ENCODE results near the gene ANXA5. TPM values are rescaled to one million over a fixed set of nuclear protein-coding genes. Genes with fewer than 3 reads are reported as not detected.

ANXA5 gene
- total and polyA plus RNA-seq, 2 experiments from 2014 or later, result 508 to 718 TPM

DNA sequence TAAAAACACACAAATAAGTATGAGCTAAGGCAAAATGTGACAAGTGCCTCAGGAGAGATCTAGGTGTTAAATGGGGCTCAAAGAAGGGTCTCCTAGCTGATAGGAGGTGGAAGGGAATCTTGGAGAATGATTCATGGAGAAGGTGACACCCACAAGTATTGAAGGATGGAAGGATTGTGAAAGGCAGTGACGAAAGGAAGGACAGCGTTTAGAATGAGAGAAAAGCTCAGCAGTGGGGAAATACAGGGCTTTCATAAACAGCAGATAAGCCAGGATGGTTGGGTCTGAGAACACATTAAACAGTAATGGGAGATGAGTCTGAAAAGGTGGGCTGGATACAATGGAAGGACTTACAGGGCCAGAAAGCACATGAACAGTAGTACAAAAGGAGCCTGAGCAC lies 11.5 kb downstream of the ANXA5 start:
- Histone ChIP-seq H2AFZ (no peak overlapping the region), H3K4me1 (ENCODE audit: insufficient read depth) (peaks cover 17% of the 10 kb centered on the region), H3K9me3 (ENCODE audit: low read depth) (no peaks in the 10 kb centered on the region), H3K9me2 (replicated peaks; ENCODE audit: insufficient read depth) (no peaks in the 10 kb centered on the region), H3K36me3 (replicated peaks; ENCODE audit: insufficient read depth, low read depth) (peaks cover 6% of the 10 kb centered on the region), H4K20me1 (ENCODE audit: insufficient read depth, poor library complexity, severe bottlenecking) (peaks cover 27% of the 10 kb centered on the region), H3K4me2 (no peak overlapping the region), H3K4me3 (no peak overlapping the region), H3K79me2 (peaks cover 75% of the 10 kb centered on the region), H3K27ac (no peak overlapping the region), H3K27me3 (no peaks in the 10 kb centered on the region)
- no peak for DNase-seq (ENCODE audit: low spot score)
- TF ChIP-seq EZH2 (IDR thresholded peaks at IDR 0.05; ENCODE audit: borderline replicate concordance), result no peak
- no peak for TF ChIP-seq EZH2phosphoT487 (IDR thresholded peaks at IDR 0.05; ENCODE audit: low read depth, severe bottlenecking, unreplicated experiment)
- TF ChIP-seq, protein P1, sequence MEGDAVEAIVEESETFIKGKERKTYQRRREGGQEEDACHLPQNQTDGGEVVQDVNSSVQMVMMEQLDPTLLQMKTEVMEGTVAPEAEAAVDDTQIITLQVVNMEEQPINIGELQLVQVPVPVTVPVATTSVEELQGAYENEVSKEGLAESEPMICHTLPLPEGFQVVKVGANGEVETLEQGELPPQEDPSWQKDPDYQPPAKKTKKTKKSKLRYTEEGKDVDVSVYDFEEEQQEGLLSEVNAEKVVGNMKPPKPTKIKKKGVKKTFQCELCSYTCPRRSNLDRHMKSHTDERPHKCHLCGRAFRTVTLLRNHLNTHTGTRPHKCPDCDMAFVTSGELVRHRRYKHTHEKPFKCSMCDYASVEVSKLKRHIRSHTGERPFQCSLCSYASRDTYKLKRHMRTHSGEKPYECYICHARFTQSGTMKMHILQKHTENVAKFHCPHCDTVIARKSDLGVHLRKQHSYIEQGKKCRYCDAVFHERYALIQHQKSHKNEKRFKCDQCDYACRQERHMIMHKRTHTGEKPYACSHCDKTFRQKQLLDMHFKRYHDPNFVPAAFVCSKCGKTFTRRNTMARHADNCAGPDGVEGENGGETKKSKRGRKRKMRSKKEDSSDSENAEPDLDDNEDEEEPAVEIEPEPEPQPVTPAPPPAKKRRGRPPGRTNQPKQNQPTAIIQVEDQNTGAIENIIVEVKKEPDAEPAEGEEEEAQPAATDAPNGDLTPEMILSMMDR (IDR thresholded peaks at IDR 0.05; ENCODE audit: poor library complexity), result no peak
- 97% methylated on average over 2 of the region's 2 CpGs for WGBS (ENCODE audit: low lambda C conversion rate, missing lambda C conversion rate)

DNA sequence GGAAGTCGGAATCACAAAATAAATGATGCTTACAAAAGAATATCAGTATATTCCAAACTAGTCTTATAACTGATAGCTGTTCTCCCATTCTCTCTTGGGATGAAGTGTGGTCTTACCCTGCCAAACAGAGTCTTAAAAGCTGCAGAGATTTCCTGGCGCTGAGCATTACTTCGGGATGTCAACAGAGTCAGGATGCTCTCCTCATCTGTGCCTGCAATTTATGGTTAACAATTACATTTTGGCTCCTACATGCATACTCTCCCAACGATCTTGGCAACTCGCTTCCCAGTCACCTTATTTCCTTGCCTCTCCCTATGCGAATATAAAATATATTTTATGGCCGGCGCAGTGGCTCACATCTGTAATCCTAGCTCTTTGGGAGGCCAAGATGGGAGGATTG lies 12.2 kb downstream of the ANXA5 start:
- DNase-seq (ENCODE audit: low spot score), result no peak
- Histone ChIP-seq H3K9me2 (replicated peaks; ENCODE audit: insufficient read depth) (no peaks in the 10 kb centered on the region), H2AFZ (no peak overlapping the region), H3K4me1 (ENCODE audit: insufficient read depth) (peaks cover 10% of the 10 kb centered on the region), H3K79me2 (peaks cover 68% of the 10 kb centered on the region), H3K27me3 (no peaks in the 10 kb centered on the region), H3K27ac (no peak overlapping the region), H4K20me1 (ENCODE audit: insufficient read depth, poor library complexity, severe bottlenecking) (peaks cover 22% of the 10 kb centered on the region), H3K4me3 (no peak overlapping the region), H3K36me3 (replicated peaks; ENCODE audit: insufficient read depth, low read depth) (peaks cover 6% of the 10 kb centered on the region), H3K9me3 (ENCODE audit: low read depth) (no peaks in the 10 kb centered on the region), H3K4me2 (no peak overlapping the region)
- TF ChIP-seq EZH2phosphoT487 (IDR thresholded peaks at IDR 0.05; ENCODE audit: low read depth, severe bottlenecking, unreplicated experiment) (no peak), EZH2 (IDR thresholded peaks at IDR 0.05; ENCODE audit: borderline replicate concordance) (no peak)
- TF ChIP-seq, protein P1 (IDR thresholded peaks at IDR 0.05; ENCODE audit: poor library complexity), result no peak
- 91% methylated on average over 8 of the region's 8 CpGs for WGBS (ENCODE audit: low lambda C conversion rate, missing lambda C conversion rate)

- H3K79me2 ChIP-seq, result peaks cover 63% of the 10 kb centered on the region
Observed at GRCh38 chr4:121684016-121684415, 12.8 kb downstream of the ANXA5 start.

More at GRCh38 chr4:121684016-121684415, 12.8 kb downstream of the ANXA5 start:
- 100% methylated on average over 1 of the region's 1 CpG for WGBS (ENCODE audit: low lambda C conversion rate, missing lambda C conversion rate)
- Histone ChIP-seq H3K9me3 (ENCODE audit: low read depth) (no peaks in the 10 kb centered on the region), H3K36me3 (replicated peaks; ENCODE audit: insufficient read depth, low read depth) (peaks cover 6% of the 10 kb centered on the region), H4K20me1 (ENCODE audit: insufficient read depth, poor library complexity, severe bottlenecking) (peaks cover 17% of the 10 kb centered on the region), H3K27me3 (no peaks in the 10 kb centered on the region), H2AFZ (no peak overlapping the region), H3K4me1 (ENCODE audit: insufficient read depth) (peaks cover 6% of the 10 kb centered on the region), H3K4me2 (no peak overlapping the region), H3K9me2 (replicated peaks; ENCODE audit: insufficient read depth) (no peaks in the 10 kb centered on the region), H3K27ac (no peak overlapping the region), H3K4me3 (no peak overlapping the region)
- no peak for DNase-seq (ENCODE audit: low spot score)
- TF ChIP-seq, protein P1 (IDR thresholded peaks at IDR 0.05; ENCODE audit: poor library complexity), result no peak
- TF ChIP-seq EZH2 (IDR thresholded peaks at IDR 0.05; ENCODE audit: borderline replicate concordance), result no peak
- TF ChIP-seq EZH2phosphoT487 (IDR thresholded peaks at IDR 0.05; ENCODE audit: low read depth, severe bottlenecking, unreplicated experiment), result no peak

All from hepatocyte (in vitro differentiated cells).